H1 (cell line): ENCODE results near the gene UROC1.

Source experiments
- BRCA1 ChIP-seq: IDR thresholded peaks from 2 replicates; pipeline ENCODE4 v1.6.1; 2012; ENCODE audit warnings: low read depth, low read length, improper control_type of control experiment
- EP300 ChIP-seq, 2 experiments: IDR thresholded peaks; 1 replicate in 1 of 2; 2 replicates in 1 of 2; pipeline ENCODE4 v1.6.1; 2011 to 2012; ENCODE audit warnings: low read depth in 2 of 2, low read length in 2 of 2, mild to moderate bottlenecking in 2 of 2, borderline replicate concordance in 1 of 2, inconsistent platforms in 1 of 2, moderate library complexity in 1 of 2
- JUN ChIP-seq: IDR thresholded peaks from 2 replicates; pipeline ENCODE4 v1.6.1; 2011; ENCODE audit warnings: low read depth, mild to moderate bottlenecking, improper control_type of control experiment, low read length
- POLR2AphosphoS5 ChIP-seq: IDR thresholded peaks from 2 replicates; pipeline ENCODE4 v1.6.1; 2011; ENCODE audit warnings: low read depth, low read length
- POU5F1 ChIP-seq: IDR thresholded peaks from 2 replicates; pipeline ENCODE4 v1.6.1; 2011; ENCODE audit warnings: low read depth, mild to moderate bottlenecking, low read length, moderate library complexity
- SP1 ChIP-seq: IDR thresholded peaks from 2 replicates; pipeline ENCODE4 v1.6.1; 2011; ENCODE audit warnings: low read depth, low read length
- TF ChIP-seq, protein P1 (sequence below), 3 experiments: IDR thresholded peaks; 1 replicate in 2 of 3; 2 replicates in 1 of 3; pipeline versions ENCODE4 v1.5.1 to v1.6.1; 2011; ENCODE audit warnings: low read length in 3 of 3, mild to moderate bottlenecking in 3 of 3, inconsistent platforms in 2 of 3, low read depth in 1 of 3, moderate library complexity in 1 of 3; ENCODE audit not compliant: insufficient read depth in 1 of 3; ENCODE audit errors: control extremely low read depth in 1 of 3
- TF ChIP-seq, protein P2 (sequence below): fragments of 300-600 bp; sonication (generic); IDR thresholded peaks from 2 replicates; pipeline ENCODE4 v1.7.1; 2012; ENCODE audit warnings: low read length, moderate library complexity, mild to moderate bottlenecking, inconsistent platforms; ENCODE audit not compliant: insufficient replicate concordance

DNA sequence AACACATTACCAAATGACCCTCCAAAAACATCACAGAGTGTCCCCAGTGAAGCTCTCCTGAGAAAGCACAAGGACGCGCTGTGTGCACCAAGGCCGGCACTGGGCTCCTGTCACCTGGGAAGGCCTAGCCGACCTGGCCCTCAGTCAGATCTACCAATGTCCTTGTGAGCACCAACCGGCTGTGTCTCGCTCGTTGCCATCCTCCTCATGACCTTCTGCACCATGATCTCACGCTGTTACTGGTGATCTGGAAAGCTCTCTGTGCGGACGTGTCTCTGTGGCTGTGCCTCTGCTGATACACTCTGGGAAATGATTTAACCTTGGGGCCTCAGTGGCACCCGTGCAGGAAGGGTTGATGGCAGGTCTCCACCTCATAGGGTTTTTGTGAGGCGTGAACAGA, 66.1 kb downstream of the UROC1 start:
- no peak for TF ChIP-seq POU5F1
- TF ChIP-seq, protein P1, sequence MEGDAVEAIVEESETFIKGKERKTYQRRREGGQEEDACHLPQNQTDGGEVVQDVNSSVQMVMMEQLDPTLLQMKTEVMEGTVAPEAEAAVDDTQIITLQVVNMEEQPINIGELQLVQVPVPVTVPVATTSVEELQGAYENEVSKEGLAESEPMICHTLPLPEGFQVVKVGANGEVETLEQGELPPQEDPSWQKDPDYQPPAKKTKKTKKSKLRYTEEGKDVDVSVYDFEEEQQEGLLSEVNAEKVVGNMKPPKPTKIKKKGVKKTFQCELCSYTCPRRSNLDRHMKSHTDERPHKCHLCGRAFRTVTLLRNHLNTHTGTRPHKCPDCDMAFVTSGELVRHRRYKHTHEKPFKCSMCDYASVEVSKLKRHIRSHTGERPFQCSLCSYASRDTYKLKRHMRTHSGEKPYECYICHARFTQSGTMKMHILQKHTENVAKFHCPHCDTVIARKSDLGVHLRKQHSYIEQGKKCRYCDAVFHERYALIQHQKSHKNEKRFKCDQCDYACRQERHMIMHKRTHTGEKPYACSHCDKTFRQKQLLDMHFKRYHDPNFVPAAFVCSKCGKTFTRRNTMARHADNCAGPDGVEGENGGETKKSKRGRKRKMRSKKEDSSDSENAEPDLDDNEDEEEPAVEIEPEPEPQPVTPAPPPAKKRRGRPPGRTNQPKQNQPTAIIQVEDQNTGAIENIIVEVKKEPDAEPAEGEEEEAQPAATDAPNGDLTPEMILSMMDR (IDR thresholded peaks at IDR 0.05; ENCODE audit: control extremely low read depth in 1 of 3, insufficient read depth in 1 of 3, low read depth in 1 of 3, low read length in 3 of 3): no peak
- no peak for TF ChIP-seq JUN
- TF ChIP-seq, protein P2, sequence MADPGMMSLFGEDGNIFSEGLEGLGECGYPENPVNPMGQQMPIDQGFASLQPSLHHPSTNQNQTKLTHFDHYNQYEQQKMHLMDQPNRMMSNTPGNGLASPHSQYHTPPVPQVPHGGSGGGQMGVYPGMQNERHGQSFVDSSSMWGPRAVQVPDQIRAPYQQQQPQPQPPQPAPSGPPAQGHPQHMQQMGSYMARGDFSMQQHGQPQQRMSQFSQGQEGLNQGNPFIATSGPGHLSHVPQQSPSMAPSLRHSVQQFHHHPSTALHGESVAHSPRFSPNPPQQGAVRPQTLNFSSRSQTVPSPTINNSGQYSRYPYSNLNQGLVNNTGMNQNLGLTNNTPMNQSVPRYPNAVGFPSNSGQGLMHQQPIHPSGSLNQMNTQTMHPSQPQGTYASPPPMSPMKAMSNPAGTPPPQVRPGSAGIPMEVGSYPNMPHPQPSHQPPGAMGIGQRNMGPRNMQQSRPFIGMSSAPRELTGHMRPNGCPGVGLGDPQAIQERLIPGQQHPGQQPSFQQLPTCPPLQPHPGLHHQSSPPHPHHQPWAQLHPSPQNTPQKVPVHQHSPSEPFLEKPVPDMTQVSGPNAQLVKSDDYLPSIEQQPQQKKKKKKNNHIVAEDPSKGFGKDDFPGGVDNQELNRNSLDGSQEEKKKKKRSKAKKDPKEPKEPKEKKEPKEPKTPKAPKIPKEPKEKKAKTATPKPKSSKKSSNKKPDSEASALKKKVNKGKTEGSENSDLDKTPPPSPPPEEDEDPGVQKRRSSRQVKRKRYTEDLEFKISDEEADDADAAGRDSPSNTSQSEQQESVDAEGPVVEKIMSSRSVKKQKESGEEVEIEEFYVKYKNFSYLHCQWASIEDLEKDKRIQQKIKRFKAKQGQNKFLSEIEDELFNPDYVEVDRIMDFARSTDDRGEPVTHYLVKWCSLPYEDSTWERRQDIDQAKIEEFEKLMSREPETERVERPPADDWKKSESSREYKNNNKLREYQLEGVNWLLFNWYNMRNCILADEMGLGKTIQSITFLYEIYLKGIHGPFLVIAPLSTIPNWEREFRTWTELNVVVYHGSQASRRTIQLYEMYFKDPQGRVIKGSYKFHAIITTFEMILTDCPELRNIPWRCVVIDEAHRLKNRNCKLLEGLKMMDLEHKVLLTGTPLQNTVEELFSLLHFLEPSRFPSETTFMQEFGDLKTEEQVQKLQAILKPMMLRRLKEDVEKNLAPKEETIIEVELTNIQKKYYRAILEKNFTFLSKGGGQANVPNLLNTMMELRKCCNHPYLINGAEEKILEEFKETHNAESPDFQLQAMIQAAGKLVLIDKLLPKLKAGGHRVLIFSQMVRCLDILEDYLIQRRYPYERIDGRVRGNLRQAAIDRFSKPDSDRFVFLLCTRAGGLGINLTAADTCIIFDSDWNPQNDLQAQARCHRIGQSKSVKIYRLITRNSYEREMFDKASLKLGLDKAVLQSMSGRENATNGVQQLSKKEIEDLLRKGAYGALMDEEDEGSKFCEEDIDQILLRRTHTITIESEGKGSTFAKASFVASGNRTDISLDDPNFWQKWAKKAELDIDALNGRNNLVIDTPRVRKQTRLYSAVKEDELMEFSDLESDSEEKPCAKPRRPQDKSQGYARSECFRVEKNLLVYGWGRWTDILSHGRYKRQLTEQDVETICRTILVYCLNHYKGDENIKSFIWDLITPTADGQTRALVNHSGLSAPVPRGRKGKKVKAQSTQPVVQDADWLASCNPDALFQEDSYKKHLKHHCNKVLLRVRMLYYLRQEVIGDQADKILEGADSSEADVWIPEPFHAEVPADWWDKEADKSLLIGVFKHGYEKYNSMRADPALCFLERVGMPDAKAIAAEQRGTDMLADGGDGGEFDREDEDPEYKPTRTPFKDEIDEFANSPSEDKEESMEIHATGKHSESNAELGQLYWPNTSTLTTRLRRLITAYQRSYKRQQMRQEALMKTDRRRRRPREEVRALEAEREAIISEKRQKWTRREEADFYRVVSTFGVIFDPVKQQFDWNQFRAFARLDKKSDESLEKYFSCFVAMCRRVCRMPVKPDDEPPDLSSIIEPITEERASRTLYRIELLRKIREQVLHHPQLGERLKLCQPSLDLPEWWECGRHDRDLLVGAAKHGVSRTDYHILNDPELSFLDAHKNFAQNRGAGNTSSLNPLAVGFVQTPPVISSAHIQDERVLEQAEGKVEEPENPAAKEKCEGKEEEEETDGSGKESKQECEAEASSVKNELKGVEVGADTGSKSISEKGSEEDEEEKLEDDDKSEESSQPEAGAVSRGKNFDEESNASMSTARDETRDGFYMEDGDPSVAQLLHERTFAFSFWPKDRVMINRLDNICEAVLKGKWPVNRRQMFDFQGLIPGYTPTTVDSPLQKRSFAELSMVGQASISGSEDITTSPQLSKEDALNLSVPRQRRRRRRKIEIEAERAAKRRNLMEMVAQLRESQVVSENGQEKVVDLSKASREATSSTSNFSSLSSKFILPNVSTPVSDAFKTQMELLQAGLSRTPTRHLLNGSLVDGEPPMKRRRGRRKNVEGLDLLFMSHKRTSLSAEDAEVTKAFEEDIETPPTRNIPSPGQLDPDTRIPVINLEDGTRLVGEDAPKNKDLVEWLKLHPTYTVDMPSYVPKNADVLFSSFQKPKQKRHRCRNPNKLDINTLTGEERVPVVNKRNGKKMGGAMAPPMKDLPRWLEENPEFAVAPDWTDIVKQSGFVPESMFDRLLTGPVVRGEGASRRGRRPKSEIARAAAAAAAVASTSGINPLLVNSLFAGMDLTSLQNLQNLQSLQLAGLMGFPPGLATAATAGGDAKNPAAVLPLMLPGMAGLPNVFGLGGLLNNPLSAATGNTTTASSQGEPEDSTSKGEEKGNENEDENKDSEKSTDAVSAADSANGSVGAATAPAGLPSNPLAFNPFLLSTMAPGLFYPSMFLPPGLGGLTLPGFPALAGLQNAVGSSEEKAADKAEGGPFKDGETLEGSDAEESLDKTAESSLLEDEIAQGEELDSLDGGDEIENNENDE: no peak
- TF ChIP-seq EP300 (IDR thresholded peaks at IDR 0.05; ENCODE audit: borderline replicate concordance in 1 of 2, low read depth in 2 of 2, low read length in 2 of 2): no peak
- no peak for TF ChIP-seq BRCA1
- TF ChIP-seq SP1: no peak
- TF ChIP-seq POLR2AphosphoS5: no peak
